HEK293T (cell line): Measurements from ENCODE around the gene ACBD6.

Experiments
- CTBP1 ChIP-seq: fragments of 450-650 bp; IDR thresholded peaks from 2 replicates; pipeline ENCODE4 v1.6.1; 2016; ENCODE audit warnings: borderline replicate concordance
- ELF4 ChIP-seq: fragments of 450-650 bp; IDR thresholded peaks from 2 replicates; pipeline ENCODE4 v1.6.1; 2017; ENCODE audit warnings: antibody characterized with exemption
- FOXK2 ChIP-seq: fragments of 450-650 bp; IDR thresholded peaks from 2 replicates; pipeline ENCODE4 v1.6.1; 2016; ENCODE audit warnings: mild to moderate bottlenecking
- FOXM1 ChIP-seq: fragments of 450-650 bp; IDR thresholded peaks from 2 replicates; pipeline ENCODE4 v1.6.1; 2017; ENCODE audit warnings: mild to moderate bottlenecking, borderline replicate concordance
- L3MBTL2 ChIP-seq: fragments of 450-650 bp; conservative IDR thresholded peaks from 2 replicates; pipeline ENCODE4 v1.6.1; 2016; ENCODE audit warnings: mild to moderate bottlenecking
- NFRKB ChIP-seq: fragments of 450-650 bp; IDR thresholded peaks from 2 replicates; pipeline ENCODE4 v1.6.1; 2016; ENCODE audit warnings: mild to moderate bottlenecking, moderate library complexity
- SP1 ChIP-seq: fragments of 450-650 bp; IDR thresholded peaks from 2 replicates; pipeline ENCODE4 v1.6.1; 2017
- TARDBP ChIP-seq: fragments of 450-650 bp; IDR thresholded peaks from 2 replicates; pipeline ENCODE4 v1.6.1; 2016
- TF ChIP-seq, protein P1 (sequence below): fragments of 450-650 bp; IDR thresholded peaks from 2 replicates; pipeline ENCODE4 v1.6.1; 2016

DNA sequence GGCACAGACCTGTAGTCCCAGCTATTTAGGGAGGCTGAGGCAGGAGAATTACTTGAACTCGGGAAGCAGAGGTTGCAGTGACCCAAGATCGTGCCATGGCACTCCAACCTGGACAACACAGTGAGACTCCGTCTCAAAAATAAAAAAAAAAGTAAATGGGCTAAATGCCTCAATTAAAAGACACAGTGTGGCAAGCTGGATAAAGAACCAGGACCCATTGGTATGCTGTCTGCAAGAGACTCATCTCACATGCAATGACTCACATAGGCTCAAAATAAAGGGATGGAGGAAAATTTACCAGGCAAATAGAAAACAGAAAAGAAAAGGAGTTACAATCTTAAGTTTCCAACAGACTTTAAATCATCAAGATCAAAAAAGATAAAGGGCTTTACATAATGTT is 40.3 kb downstream of the ACBD6 start:
- TF ChIP-seq L3MBTL2 (no peak), FOXM1 (no peak), SP1 (no peak), CTBP1 (no peak), NFRKB (no peak), TARDBP (no peak), FOXK2 (no peak), ELF4 (no peak)
- TF ChIP-seq, protein P1, sequence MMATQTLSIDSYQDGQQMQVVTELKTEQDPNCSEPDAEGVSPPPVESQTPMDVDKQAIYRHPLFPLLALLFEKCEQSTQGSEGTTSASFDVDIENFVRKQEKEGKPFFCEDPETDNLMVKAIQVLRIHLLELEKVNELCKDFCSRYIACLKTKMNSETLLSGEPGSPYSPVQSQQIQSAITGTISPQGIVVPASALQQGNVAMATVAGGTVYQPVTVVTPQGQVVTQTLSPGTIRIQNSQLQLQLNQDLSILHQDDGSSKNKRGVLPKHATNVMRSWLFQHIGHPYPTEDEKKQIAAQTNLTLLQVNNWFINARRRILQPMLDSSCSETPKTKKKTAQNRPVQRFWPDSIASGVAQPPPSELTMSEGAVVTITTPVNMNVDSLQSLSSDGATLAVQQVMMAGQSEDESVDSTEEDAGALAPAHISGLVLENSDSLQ, result no peak
